Measurements from ENCODE around the gene TMEM60.
A peak's percentile ranks its signal among the peaks of the same experiment; 100 is the strongest.

The TMEM60 gene

DNA sequence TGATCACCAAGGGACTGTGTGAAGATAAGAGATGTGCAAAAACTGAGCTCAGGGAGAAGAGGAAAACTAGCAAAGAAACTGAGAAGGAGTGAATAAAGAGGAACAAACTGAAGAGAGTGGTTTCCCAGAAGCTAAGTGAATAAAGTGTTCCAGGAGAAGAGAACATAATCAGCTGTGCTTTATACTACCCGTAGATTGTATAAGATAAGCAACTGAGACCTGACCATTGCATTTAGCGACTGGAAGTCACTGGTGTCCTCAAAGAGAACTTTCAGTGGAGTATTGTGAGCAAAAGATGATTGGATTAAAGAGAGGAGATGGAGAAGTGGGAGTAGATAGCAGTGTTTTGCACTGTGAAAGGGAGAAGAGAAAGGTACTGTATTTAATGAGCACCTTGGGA, 14.9 kb upstream of the TMEM60 start:
- Histone ChIP-seq H3K27me3 (ENCODE audit: control insufficient read depth in 1 of 2, insufficient read depth in 2 of 2, low read length in 2 of 2) (no peaks in the 10 kb centered on the region), H3K9ac (ENCODE audit: low read depth in 1 of 2, low read length in 2 of 2) (no peak overlapping the region), H3K4me3 (ENCODE audit: low read depth in 1 of 2, low read length in 2 of 2) (no peak overlapping the region), H3K27ac (ENCODE audit: low read depth, low read length) (no peak overlapping the region), H3K4me1 (ENCODE audit: control insufficient read depth in 1 of 2, insufficient read depth in 2 of 2, low read length in 2 of 2) (no peaks in the 10 kb centered on the region), H3K36me3 (ENCODE audit: control insufficient read depth in 1 of 2, insufficient read depth in 2 of 2, low read length in 2 of 2) (no peaks in the 10 kb centered on the region), H3K9me3 (ENCODE audit: control insufficient read depth in 1 of 2, low read length in 2 of 2) (peaks cover 0 to 7% of the 10 kb centered on the region in 2 donors)

DNA sequence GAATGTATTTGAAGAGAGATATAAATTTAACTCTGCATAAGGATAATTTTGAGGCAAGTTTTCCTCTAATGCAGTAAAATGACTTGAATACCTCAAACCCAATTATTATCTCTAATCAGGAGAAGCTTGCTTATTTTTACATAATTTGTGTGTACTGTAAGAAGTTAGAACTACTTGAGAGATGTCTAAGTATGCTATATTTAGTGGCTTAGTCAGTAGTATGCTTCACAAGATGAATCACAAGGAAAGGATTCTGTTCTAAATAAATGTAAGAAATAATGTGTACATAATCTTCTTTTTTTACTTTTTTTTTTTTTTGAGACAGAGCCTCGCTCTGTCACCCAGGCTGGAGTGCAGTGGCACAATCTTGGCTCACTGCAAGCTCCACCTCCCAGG, 14.1 kb upstream of the TMEM60 start:
- H3K4me3 ChIP-seq (ENCODE audit: low read depth in 1 of 2, low read length in 2 of 2): no peak overlapping the region
- no peaks in the 10 kb centered on the region for H3K36me3 ChIP-seq (ENCODE audit: control insufficient read depth in 1 of 2, insufficient read depth in 2 of 2, low read length in 2 of 2)
- H3K27ac ChIP-seq (ENCODE audit: low read depth, low read length): no peak overlapping the region
- H3K9ac ChIP-seq (ENCODE audit: low read depth in 1 of 2, low read length in 2 of 2): no peak overlapping the region
- H3K4me1 ChIP-seq (ENCODE audit: control insufficient read depth in 1 of 2, insufficient read depth in 2 of 2, low read length in 2 of 2): no peaks in the 10 kb centered on the region
- H3K27me3 ChIP-seq (ENCODE audit: control insufficient read depth in 1 of 2, insufficient read depth in 2 of 2, low read length in 2 of 2): no peaks in the 10 kb centered on the region
- H3K9me3 ChIP-seq (ENCODE audit: control insufficient read depth in 1 of 2, low read length in 2 of 2): peaks cover 0 to 5% of the 10 kb centered on the region in 2 donors

DNA sequence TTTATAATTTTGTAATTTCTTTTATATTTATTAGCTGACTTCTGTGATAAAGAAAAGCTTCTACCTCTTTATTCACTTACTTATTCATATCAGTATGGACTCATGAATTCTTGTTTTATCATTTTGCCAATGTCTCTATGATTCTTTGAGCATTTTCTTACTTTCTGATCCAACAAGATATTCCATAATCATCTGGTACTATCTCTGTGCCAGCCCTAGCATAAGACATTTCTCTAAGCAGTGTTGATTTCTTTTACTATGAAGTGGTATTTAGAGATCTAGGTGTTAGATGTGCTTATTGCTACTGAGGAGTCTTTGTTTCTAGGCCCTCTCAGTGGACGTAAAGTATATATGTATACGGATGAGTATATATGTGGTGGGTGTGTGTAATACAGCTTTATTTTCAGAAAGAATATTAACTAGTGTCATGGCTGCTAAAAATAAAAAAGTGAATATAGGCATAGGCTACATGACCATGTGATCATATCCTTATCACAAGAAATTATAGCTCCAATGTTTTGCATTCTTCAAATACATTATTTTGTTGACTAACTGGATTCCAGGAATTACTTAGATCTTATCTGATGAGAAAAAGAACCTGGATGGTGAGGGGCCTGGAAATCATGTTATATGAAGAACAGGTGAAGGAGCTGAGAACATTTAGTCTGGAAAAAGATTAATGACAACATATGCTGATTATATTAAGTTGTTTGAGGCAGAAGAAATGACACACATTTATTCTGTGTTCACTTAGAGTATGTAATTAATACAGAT, 13.5 kb upstream of the TMEM60 start:
- H3K9me3 ChIP-seq (ENCODE audit: control insufficient read depth in 1 of 2, low read length in 2 of 2): peaks cover 0 to 6% of the 10 kb centered on the region in 2 donors
- no peaks in the 10 kb centered on the region for H3K27me3 ChIP-seq (ENCODE audit: control insufficient read depth in 1 of 2, insufficient read depth in 2 of 2, low read length in 2 of 2)
- H3K27ac ChIP-seq (ENCODE audit: low read depth, low read length): no peak overlapping the region
- H3K36me3 ChIP-seq (ENCODE audit: control insufficient read depth in 1 of 2, insufficient read depth in 2 of 2, low read length in 2 of 2): no peaks in the 10 kb centered on the region
- no peak overlapping the region for H3K9ac ChIP-seq (ENCODE audit: low read depth in 1 of 2, low read length in 2 of 2)
- no peaks in the 10 kb centered on the region for H3K4me1 ChIP-seq (ENCODE audit: control insufficient read depth in 1 of 2, insufficient read depth in 2 of 2, low read length in 2 of 2)
- H3K4me3 ChIP-seq (ENCODE audit: low read depth in 1 of 2, low read length in 2 of 2): no peak overlapping the region

DNA sequence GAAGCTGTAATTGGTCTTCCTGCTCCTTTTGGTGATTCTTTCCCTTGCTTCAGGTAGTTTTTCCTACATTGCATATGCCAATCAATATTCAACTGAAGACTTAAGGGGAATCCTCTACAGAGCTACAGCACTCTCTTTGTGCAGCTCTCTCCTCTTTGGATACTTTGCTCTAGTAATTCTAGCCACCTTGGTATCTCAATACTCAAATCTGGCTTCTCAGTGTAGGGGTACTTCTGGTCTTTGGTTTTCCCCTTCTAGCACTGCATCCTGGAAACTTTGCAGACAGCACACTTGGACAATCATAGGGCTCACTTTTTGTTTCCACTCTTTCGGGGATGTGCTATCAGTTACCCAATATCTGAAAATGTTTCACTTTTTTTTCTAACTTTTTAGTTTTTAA, 10.3 kb upstream of the TMEM60 start:
- Histone ChIP-seq H3K36me3 (ENCODE audit: control insufficient read depth in 1 of 2, insufficient read depth in 2 of 2, low read length in 2 of 2) (no peaks in the 10 kb centered on the region), H3K9me3 (ENCODE audit: control insufficient read depth in 1 of 2, low read length in 2 of 2) (peaks cover 0 to 13% of the 10 kb centered on the region in 2 donors), H3K4me1 (ENCODE audit: control insufficient read depth in 1 of 2, insufficient read depth in 2 of 2, low read length in 2 of 2) (no peaks in the 10 kb centered on the region), H3K4me3 (ENCODE audit: low read depth in 1 of 2, low read length in 2 of 2) (no peak overlapping the region), H3K9ac (ENCODE audit: low read depth in 1 of 2, low read length in 2 of 2) (no peak overlapping the region), H3K27me3 (ENCODE audit: control insufficient read depth in 1 of 2, insufficient read depth in 2 of 2, low read length in 2 of 2) (no peaks in the 10 kb centered on the region), H3K27ac (ENCODE audit: low read depth, low read length) (no peak overlapping the region)

DNA sequence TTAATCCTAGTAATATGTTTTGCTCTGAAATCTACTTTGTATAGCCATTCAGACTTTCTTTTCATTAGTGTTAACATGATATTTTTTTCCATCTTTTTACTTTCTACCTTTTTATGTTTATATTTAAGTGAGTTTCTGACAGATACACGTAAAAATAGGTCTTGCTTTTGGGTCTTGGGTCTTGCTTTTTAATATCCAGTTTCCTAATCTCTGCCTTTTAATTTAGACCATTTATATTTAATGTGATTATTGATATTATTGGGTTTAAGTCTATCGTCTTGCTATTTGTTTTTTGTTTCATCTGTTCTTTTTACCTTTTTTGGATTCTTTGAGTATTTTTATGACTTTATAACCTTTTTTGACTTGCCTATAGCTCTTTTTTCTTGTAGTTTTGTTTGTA, 8.2 kb upstream of the TMEM60 start:
- Histone ChIP-seq H3K4me3 (ENCODE audit: low read depth in 1 of 2, low read length in 2 of 2) (no peak overlapping the region), H3K27me3 (ENCODE audit: control insufficient read depth in 1 of 2, insufficient read depth in 2 of 2, low read length in 2 of 2) (no peaks in the 10 kb centered on the region), H3K27ac (ENCODE audit: low read depth, low read length) (no peak overlapping the region), H3K36me3 (ENCODE audit: control insufficient read depth in 1 of 2, insufficient read depth in 2 of 2, low read length in 2 of 2) (no peaks in the 10 kb centered on the region), H3K4me1 (ENCODE audit: control insufficient read depth in 1 of 2, insufficient read depth in 2 of 2, low read length in 2 of 2) (no peaks in the 10 kb centered on the region), H3K9me3 (ENCODE audit: control insufficient read depth in 1 of 2, low read length in 2 of 2) (peaks cover 0 to 13% of the 10 kb centered on the region in 2 donors), H3K9ac (ENCODE audit: low read depth in 1 of 2, low read length in 2 of 2) (no peak overlapping the region)

DNA sequence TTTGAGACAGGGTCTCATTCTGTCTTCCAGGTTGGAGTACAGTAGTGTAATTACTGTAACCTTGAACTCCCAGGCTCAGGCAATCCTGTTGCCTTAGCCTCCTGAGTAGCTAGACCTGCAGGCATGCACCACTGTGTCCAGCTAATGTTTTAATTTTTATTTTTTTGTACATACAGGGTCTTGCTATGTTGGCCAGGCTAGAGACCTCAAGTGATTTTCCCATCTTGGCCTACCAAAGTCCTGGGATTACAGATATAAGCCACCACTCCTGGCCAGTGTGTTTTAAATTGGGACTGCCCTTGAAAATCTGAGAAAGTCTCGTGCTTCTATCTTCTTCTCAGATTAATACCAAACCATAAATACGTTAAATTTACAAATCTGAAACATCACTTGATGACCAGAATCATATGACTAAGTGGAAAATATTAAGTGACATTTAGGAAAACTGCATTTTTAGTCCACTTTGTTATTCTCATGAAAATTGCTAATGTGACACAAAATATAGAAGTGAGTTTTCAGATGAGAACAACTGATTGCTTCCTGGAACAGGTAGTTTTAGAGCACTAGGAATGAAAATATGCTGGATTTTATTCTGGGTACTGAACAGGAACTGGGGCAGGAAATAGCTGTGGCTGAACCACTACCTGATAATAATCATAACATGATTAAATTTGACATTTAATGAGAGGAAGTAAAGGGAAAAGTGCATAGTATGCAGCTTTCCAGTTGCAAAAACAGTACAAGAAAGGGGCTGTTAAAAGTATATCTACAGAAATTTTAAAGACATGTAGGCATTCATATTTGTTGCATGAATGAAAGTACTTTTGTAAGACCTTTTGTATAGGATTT, 4.5 kb upstream of the TMEM60 start:
- Histone ChIP-seq H3K4me1 (ENCODE audit: control insufficient read depth in 1 of 2, insufficient read depth in 2 of 2, low read length in 2 of 2) (peaks cover 6 to 18% of the 10 kb centered on the region in 2 donors), H3K9me3 (ENCODE audit: control insufficient read depth in 1 of 2, low read length in 2 of 2) (peaks cover 0 to 13% of the 10 kb centered on the region in 2 donors), H3K27ac (ENCODE audit: low read depth, low read length) (no peak overlapping the region), H3K4me3 (ENCODE audit: low read depth in 1 of 2, low read length in 2 of 2) (no peak overlapping the region), H3K27me3 (ENCODE audit: control insufficient read depth in 1 of 2, insufficient read depth in 2 of 2, low read length in 2 of 2) (no peaks in the 10 kb centered on the region), H3K9ac (ENCODE audit: low read depth in 1 of 2, low read length in 2 of 2) (no peak overlapping the region), H3K36me3 (ENCODE audit: control insufficient read depth in 1 of 2, insufficient read depth in 2 of 2, low read length in 2 of 2) (no peaks in the 10 kb centered on the region)

DNA sequence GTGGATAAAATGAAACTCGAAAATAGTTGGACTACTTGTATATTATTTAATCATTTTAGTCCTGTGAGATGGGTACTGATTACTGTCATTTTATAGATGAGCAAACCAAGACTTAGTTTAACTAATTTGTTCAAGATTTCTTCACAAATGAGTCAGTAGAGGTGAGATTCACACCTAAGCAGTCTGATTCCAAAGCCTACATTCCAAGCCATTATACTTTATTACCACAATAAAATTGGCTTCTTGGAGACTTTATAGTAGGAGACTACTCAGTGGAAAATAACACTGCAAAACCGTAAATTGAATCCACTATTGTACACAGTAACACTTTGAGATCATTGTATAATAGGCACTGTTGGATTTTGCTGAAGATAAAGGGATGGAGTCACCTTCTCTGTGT, 2.5 kb upstream of the TMEM60 start:
- Histone ChIP-seq H3K36me3 (ENCODE audit: control insufficient read depth in 1 of 2, insufficient read depth in 2 of 2, low read length in 2 of 2) (no peaks in the 10 kb centered on the region), H3K4me3 (ENCODE audit: low read depth in 1 of 2, low read length in 2 of 2) (no peak overlapping the region), H3K27ac (ENCODE audit: low read depth, low read length) (no peak overlapping the region)

DNA sequence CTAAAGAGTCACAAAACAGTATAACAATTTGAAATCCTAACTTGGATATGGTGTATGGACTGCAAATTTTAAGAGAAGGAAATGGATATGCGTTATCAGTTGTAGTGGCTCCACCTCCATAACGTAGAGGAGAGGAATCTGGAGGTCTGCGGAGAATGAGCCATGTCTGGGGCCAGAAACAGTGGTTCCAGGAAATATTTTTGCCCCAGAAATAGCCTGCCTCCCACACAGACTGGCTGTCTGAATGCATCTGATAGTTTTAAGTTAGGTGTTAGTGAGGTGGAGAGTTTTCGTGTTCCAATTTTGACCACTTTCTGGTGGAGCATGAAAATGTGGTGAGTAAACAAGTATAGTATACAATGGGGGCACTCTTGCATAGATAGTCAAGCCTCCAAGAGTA, 1.9 kb upstream of the TMEM60 start:
- no peaks in the 10 kb centered on the region for H3K27me3 ChIP-seq (ENCODE audit: control insufficient read depth in 1 of 2, insufficient read depth in 2 of 2, low read length in 2 of 2)
- peaks cover 20 to 32% of the 10 kb centered on the region in 2 donors for H3K4me1 ChIP-seq (ENCODE audit: control insufficient read depth in 1 of 2, insufficient read depth in 2 of 2, low read length in 2 of 2)
- peak overlapping the region; percentile 88 to 99 for H3K4me3 ChIP-seq (ENCODE audit: low read depth in 1 of 2, low read length in 2 of 2)
- no peaks in the 10 kb centered on the region for H3K9me3 ChIP-seq (ENCODE audit: control insufficient read depth in 1 of 2, low read length in 2 of 2)
- H3K36me3 ChIP-seq (ENCODE audit: control insufficient read depth in 1 of 2, insufficient read depth in 2 of 2, low read length in 2 of 2): no peaks in the 10 kb centered on the region
- no peak overlapping the region for H3K27ac ChIP-seq (ENCODE audit: low read depth, low read length)
- H3K9ac ChIP-seq (ENCODE audit: low read depth in 1 of 2, low read length in 2 of 2): peak overlapping the region in 1 of 2 donors; percentile 6

More for the DNA sequence above, 2.5 kb upstream of the TMEM60 start:
- H3K4me1 ChIP-seq (ENCODE audit: control insufficient read depth in 1 of 2, insufficient read depth in 2 of 2, low read length in 2 of 2): peaks cover 20 to 32% of the 10 kb centered on the region in 2 donors
- H3K9ac ChIP-seq (ENCODE audit: low read depth in 1 of 2, low read length in 2 of 2): peak overlapping the region in 1 of 2 donors; percentile 6
- H3K27me3 ChIP-seq (ENCODE audit: control insufficient read depth in 1 of 2, insufficient read depth in 2 of 2, low read length in 2 of 2): no peaks in the 10 kb centered on the region
- H3K9me3 ChIP-seq (ENCODE audit: control insufficient read depth in 1 of 2, low read length in 2 of 2): no peaks in the 10 kb centered on the region

DNA sequence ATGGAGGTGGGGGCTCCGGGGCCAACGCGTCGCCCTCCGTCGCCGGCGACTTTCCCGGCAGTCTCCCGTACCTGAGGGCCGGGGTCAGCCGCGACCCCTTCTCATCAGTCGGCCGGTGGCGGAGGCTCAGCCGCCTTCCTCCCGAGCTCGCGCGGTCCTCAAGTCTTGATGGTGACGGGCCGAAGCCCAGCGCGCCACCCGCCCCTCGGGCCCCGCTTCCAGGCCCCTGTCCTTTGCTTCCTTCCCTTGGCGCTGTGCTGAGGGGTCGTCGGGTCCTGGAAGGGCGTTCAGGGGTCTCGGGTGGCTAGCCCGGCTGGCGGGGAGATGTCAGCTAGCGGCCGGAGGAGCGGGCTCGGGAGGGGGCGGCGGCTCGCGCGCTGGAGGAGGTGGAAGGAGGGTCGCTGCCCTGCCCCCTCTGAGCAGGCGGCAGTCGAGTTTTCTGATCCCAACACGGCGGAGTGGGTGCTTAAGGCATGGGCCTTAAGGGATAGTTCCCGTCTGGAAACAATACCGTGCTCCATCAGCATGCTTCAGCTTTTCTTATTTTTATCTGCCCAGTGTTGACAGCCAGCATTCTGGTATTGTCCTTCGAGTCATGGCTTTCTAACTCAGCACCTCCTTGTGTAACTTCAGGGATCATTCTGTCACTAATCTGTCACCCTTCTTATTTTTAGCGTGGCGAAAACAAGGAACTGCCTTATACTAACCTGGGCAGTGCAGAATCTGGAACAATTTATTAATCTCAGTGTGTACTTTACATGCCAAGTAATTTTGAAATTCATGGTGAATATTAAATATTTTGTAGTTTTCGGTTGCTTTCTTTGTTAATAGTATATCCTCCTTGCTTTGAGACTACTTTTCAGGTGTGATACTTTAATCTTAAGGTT, 1.1 kb upstream of the TMEM60 start:
- Histone ChIP-seq H3K9ac (ENCODE audit: low read depth in 1 of 2, low read length in 2 of 2) (peak overlapping the region; percentile 66 to 76), H3K4me1 (ENCODE audit: control insufficient read depth in 1 of 2, insufficient read depth in 2 of 2, low read length in 2 of 2) (peaks cover 20 to 32% of the 10 kb centered on the region in 2 donors), H3K9me3 (ENCODE audit: control insufficient read depth in 1 of 2, low read length in 2 of 2) (no peaks in the 10 kb centered on the region)

More for the DNA sequence above, 1.1 kb upstream of the TMEM60 start:
- no peaks in the 10 kb centered on the region for H3K27me3 ChIP-seq (ENCODE audit: control insufficient read depth in 1 of 2, insufficient read depth in 2 of 2, low read length in 2 of 2)
- H3K27ac ChIP-seq (ENCODE audit: low read depth, low read length): peak overlapping the region; percentile 69
- H3K4me3 ChIP-seq (ENCODE audit: low read depth in 1 of 2, low read length in 2 of 2): peak overlapping the region; percentile 88 to 99
- no peaks in the 10 kb centered on the region for H3K36me3 ChIP-seq (ENCODE audit: control insufficient read depth in 1 of 2, insufficient read depth in 2 of 2, low read length in 2 of 2)
